Neural crest cell (in vitro differentiated cells): ENCODE measurements around the gene PCDHGC3. TPM values are rescaled to one million over a fixed set of nuclear protein-coding genes. Genes with fewer than 3 reads are reported as not detected.

Source experiments
- DNase-seq: peaks from one replicate; pipeline ENCODE4 v3.0.0; 2021; ENCODE audit warnings: low read depth, mixed read lengths, low spot score
- H3K27ac Mint-ChIP-seq: one replicate; pipeline ENCODE4 v1.8.0; 2021; ENCODE audit warnings: mild to moderate bottlenecking, mixed read lengths; ENCODE audit not compliant: unreplicated experiment
- H3K27me3 Mint-ChIP-seq: 2 replicates; pipeline ENCODE4 v1.8.0; 2021; ENCODE audit warnings: low read depth, mild to moderate bottlenecking, mixed read lengths
- H3K36me3 Mint-ChIP-seq: 2 replicates; pipeline ENCODE4 v1.8.0; 2021; ENCODE audit warnings: low read depth, mild to moderate bottlenecking, mixed read lengths
- H3K4me1 Mint-ChIP-seq: 2 replicates; pipeline ENCODE4 v1.8.0; 2021; ENCODE audit warnings: mixed read lengths
- H3K4me3 Mint-ChIP-seq: one replicate; pipeline ENCODE4 v1.8.0; 2021; ENCODE audit warnings: mild to moderate bottlenecking, mixed read lengths
- H3K9me3 Mint-ChIP-seq: 2 replicates; pipeline ENCODE4 v1.8.0; 2021; ENCODE audit warnings: mixed read lengths
- CTCF ChIP-seq: fragments of 200-600 bp; sonication (generic); conservative IDR thresholded peaks from 2 replicates; pipeline ENCODE4 v1.5.0; 2021; ENCODE audit warnings: antibody characterized with exemption, mild to moderate bottlenecking
- total RNA-seq: library from RNA; stranded (reverse); gene quantifications from 2 replicates; pipeline ENCODE4 v1.2.1, GENCODE V29; 2021

Gene PCDHGC3
- total RNA-seq, 1 donor from 2014 or later: 107 TPM

DNA sequence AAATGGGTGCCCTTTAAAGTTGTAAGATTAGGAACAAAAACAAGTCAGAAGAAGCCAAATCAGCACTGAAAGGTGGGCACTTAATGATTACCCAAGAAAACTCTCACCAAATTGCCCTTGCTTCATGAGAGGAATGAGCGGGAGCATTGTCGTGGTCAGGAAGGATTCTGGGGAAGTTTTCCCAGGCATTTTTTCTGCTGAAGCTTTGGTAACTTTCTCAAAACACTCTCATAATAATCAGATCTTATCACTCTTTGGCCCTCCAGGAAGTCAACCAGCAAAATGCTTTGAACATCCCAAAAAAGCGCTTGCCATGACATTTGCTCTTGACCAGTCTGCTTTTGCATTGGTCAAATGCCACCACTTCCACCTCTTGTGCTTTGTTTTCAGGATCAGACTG lies 10.4 kb upstream of the PCDHGC3 start:
- H3K4me1 Mint-ChIP-seq: peaks cover 18% of the 10 kb centered on the region
- no peak overlapping the region for H3K4me3 Mint-ChIP-seq
- H3K9me3 Mint-ChIP-seq: peaks cover 2% of the 10 kb centered on the region
- peaks cover 12% of the 10 kb centered on the region for H3K36me3 Mint-ChIP-seq
- H3K27me3 Mint-ChIP-seq: no peaks in the 10 kb centered on the region
- DNase-seq: no peak
- no peak for TF ChIP-seq CTCF
- peak overlapping the region; percentile 14 for H3K27ac Mint-ChIP-seq

DNA sequence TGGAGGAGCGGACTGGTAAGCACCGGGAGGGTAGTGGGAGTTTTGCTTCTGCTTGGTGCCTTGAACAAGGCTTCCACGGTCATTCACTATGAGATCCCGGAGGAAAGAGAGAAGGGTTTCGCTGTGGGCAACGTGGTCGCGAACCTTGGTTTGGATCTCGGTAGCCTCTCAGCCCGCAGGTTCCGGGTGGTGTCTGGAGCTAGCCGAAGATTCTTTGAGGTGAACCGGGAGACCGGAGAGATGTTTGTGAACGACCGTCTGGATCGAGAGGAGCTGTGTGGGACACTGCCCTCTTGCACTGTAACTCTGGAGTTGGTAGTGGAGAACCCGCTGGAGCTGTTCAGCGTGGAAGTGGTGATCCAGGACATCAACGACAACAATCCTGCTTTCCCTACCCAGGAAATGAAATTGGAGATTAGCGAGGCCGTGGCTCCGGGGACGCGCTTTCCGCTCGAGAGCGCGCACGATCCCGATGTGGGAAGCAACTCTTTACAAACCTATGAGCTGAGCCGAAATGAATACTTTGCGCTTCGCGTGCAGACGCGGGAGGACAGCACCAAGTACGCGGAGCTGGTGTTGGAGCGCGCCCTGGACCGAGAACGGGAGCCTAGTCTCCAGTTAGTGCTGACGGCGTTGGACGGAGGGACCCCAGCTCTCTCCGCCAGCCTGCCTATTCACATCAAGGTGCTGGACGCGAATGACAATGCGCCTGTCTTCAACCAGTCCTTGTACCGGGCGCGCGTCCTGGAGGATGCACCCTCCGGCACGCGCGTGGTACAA lies 556 bp downstream of the PCDHGC3 start:
- Mint-ChIP-seq H3K27ac (peak overlapping the region; percentile 96), H3K4me1 (peaks cover 58% of the 10 kb centered on the region), H3K36me3 (peaks cover 39% of the 10 kb centered on the region), H3K9me3 (no peaks in the 10 kb centered on the region), H3K4me3 (peak overlapping the region; percentile 99), H3K27me3 (no peaks in the 10 kb centered on the region)
- DNase-seq: peak; percentile 41
- no peak for TF ChIP-seq CTCF

DNA sequence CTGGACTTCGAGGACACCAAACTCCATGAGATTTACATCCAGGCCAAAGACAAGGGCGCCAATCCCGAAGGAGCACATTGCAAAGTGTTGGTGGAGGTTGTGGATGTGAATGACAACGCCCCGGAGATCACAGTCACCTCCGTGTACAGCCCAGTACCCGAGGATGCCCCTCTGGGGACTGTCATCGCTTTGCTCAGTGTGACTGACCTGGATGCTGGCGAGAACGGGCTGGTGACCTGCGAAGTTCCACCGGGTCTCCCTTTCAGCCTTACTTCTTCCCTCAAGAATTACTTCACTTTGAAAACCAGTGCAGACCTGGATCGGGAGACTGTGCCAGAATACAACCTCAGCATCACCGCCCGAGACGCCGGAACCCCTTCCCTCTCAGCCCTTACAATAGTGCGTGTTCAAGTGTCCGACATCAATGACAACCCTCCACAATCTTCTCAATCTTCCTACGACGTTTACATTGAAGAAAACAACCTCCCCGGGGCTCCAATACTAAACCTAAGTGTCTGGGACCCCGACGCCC lies 1.3 kb downstream of the PCDHGC3 start:
- H3K9me3 Mint-ChIP-seq: no peaks in the 10 kb centered on the region

DNA sequence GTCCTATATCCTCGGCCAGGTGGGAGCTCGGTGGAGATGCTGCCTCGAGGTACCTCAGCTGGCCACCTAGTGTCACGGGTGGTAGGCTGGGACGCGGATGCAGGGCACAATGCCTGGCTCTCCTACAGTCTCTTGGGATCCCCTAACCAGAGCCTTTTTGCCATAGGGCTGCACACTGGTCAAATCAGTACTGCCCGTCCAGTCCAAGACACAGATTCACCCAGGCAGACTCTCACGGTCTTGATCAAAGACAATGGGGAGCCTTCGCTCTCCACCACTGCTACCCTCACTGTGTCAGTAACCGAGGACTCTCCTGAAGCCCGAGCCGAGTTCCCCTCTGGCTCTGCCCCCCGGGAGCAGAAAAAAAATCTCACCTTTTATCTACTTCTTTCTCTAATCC lies 2.0 kb downstream of the PCDHGC3 start:
- no peaks in the 10 kb centered on the region for H3K9me3 Mint-ChIP-seq

More for the DNA sequence above, 1.3 kb downstream of the PCDHGC3 start:
- DNase-seq: no peak
- H3K4me1 Mint-ChIP-seq: peaks cover 60% of the 10 kb centered on the region
- peak overlapping the region; percentile 99 for H3K4me3 Mint-ChIP-seq
- peaks cover 39% of the 10 kb centered on the region for H3K36me3 Mint-ChIP-seq
- no peak for TF ChIP-seq CTCF
- H3K27ac Mint-ChIP-seq: no peak overlapping the region
- H3K27me3 Mint-ChIP-seq: no peaks in the 10 kb centered on the region

DNA sequence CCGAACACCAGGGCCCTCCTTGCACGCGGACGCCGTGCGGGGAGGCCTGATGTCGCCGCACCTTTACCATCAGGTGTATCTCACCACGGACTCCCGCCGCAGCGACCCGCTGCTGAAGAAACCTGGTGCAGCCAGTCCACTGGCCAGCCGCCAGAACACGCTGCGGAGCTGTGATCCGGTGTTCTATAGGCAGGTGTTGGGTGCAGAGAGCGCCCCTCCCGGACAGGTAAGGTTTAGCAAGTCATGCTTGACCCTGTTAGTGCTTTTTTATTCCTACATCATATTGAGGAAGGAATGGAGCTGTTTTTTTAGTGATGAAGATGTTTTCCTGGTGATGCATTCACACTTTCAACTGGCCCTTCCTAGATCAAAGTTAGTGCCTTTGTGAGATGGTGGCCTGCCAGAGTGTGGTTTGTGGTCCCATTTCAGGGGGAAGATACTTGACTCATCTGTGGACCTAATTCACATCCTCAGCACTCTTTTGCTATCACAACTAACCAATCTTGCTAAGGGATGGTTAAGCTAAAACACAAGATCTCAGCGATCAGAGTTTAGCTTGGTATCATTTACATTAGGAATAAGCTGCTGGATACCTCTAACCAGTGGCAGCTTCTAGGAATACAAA lies 2.7 kb downstream of the PCDHGC3 start:
- peaks cover 72% of the 10 kb centered on the region for H3K4me1 Mint-ChIP-seq
- TF ChIP-seq CTCF: peak; percentile 57
- DNase-seq: no peak
- H3K27ac Mint-ChIP-seq: no peak overlapping the region
- H3K36me3 Mint-ChIP-seq: peaks cover 39% of the 10 kb centered on the region
- H3K27me3 Mint-ChIP-seq: no peaks in the 10 kb centered on the region
- H3K4me3 Mint-ChIP-seq: peak overlapping the region; percentile 99
- H3K9me3 Mint-ChIP-seq: no peaks in the 10 kb centered on the region

More for the DNA sequence above, 2.0 kb downstream of the PCDHGC3 start:
- Mint-ChIP-seq H3K27me3 (no peaks in the 10 kb centered on the region), H3K4me1 (peaks cover 66% of the 10 kb centered on the region), H3K27ac (no peak overlapping the region), H3K36me3 (peaks cover 39% of the 10 kb centered on the region), H3K4me3 (peak overlapping the region; percentile 99)
- no peak for DNase-seq
- TF ChIP-seq CTCF: no peak
